H7 (cell line): Measurements from ENCODE around the gene NDUFS2. TPM values are rescaled to one million over a fixed set of nuclear protein-coding genes. Genes with fewer than 3 reads are reported as not detected.
"Not testable (repeated sequence)": the region's sequence is repeated elsewhere in the genome, so short reads cannot be mapped to it uniquely, and the experiment has no call there.

Experiments used
- DNase-seq: peaks from one replicate; pipeline ENCODE4 v3.0.0; 2012
- H3K27me3 ChIP-seq: 2 replicates; pipeline ENCODE4 v1.6.0; 2011; ENCODE audit warnings: mild to moderate bottlenecking, low read length; ENCODE audit not compliant: control insufficient read depth, insufficient read depth
- H3K36me3 ChIP-seq: replicated peaks from 2 replicates; pipeline ENCODE4 v1.5.1; 2011; ENCODE audit warnings: low read length; ENCODE audit not compliant: control insufficient read depth, insufficient read depth
- H3K4me3 ChIP-seq: 2 replicates; pipeline ENCODE4 v1.5.1; 2011; ENCODE audit warnings: low read depth, mild to moderate bottlenecking, control low read depth, low read length, moderate library complexity; ENCODE audit not compliant: insufficient read depth
- total RNA-seq: library from RNA; depleted of rRNA; stranded (reverse); fragments of >200 nt; shearing (Covaris generic); gene quantifications from 2 replicates; pipeline ENCODE4 v1.2.3, GENCODE V29; 2014; rRNA removed

NDUFS2 gene
- total RNA-seq, 1 experiment from 2014 or later, result 278 TPM

GRCh38 chr1:161255955-161256520 lies 53.9 kb downstream of the NDUFS2 start:
- not testable (repeated sequence) for DNase-seq, H3K36me3 ChIP-seq, H3K4me3 ChIP-seq
- H3K27me3 ChIP-seq, result peaks cover 34% of the 10 kb centered on the region

GRCh38 chr1:161257109-161257508 lies 54.9 kb downstream of the NDUFS2 start:
- DNase-seq, H3K4me3 ChIP-seq, H3K36me3 ChIP-seq: not testable (repeated sequence)
- H3K27me3 ChIP-seq, result peaks cover 42% of the 10 kb centered on the region

- peak; percentile 95 for DNase-seq
- H3K27me3 ChIP-seq, result peaks cover 42% of the 10 kb centered on the region
- H3K36me3 ChIP-seq, result no peaks in the 10 kb centered on the region
- H3K4me3 ChIP-seq, result peak within 1 kb of the TSS; percentile 75
Observed at GRCh38 chr1:161258439-161259344, 56.5 kb downstream of the NDUFS2 start, which contains the start of gene PCP4L1. PCP4L1 (plus strand) TSS chr1:161258745; CDS start chr1:161258975, 230 bp downstream.

- no peak for DNase-seq
- H3K4me3 ChIP-seq, result peak overlapping the region; percentile 75; the same call in 1 of the 2 replicates
Observed at GRCh38 chr1:161259345-161259702, 57.2 kb downstream of the NDUFS2 start.

GRCh38 chr1:161259765-161260164 lies 57.6 kb downstream of the NDUFS2 start:
- peaks cover 42% of the 10 kb centered on the region for H3K27me3 ChIP-seq
- no peak for DNase-seq
- no peak overlapping the region for H3K4me3 ChIP-seq
- H3K36me3 ChIP-seq, result no peaks in the 10 kb centered on the region

More at GRCh38 chr1:161259345-161259702, 57.2 kb downstream of the NDUFS2 start:
- Histone ChIP-seq H3K27me3 (peaks cover 42% of the 10 kb centered on the region), H3K36me3 (no peaks in the 10 kb centered on the region)

- no peak for DNase-seq
- peaks cover 42% of the 10 kb centered on the region for H3K27me3 ChIP-seq
- no peaks in the 10 kb centered on the region for H3K36me3 ChIP-seq
- no peak overlapping the region for H3K4me3 ChIP-seq
Observed at GRCh38 chr1:161260376-161261260, 58.5 kb downstream of the NDUFS2 start.

- DNase-seq, result no peak
- Histone ChIP-seq H3K4me3 (no peak overlapping the region), H3K36me3 (no peaks in the 10 kb centered on the region), H3K27me3 (peaks cover 42% of the 10 kb centered on the region)
Observed at GRCh38 chr1:161261261-161262235, 59.4 kb downstream of the NDUFS2 start.

Other genes with a start within 250 kb of the NDUFS2 start
- gene ITLN2, start 247.6 kb upstream of the NDUFS2 start, total RNA-seq, result 2.7 and 5.2 TPM in 2 replicates
- 211 and 255 TPM in 2 replicates for gene F11R, start 181.2 kb upstream of the NDUFS2 start, total RNA-seq
- gene TSTD1, start 163.4 kb upstream of the NDUFS2 start, total RNA-seq, result 91.3 and 114 TPM in 2 replicates
- 169 and 176 TPM in 2 replicates for gene USF1, start 156.4 kb upstream of the NDUFS2 start, total RNA-seq
- 0.11 TPM in 1 of 2 replicates, not detected in the other for gene ARHGAP30, start 132.5 kb upstream of the NDUFS2 start, total RNA-seq
- gene NECTIN4, start 112.8 kb upstream of the NDUFS2 start, total RNA-seq, result not detected in 2 replicates
- 21.9 and 23.2 TPM in 2 replicates for gene KLHDC9, start 104.0 kb upstream of the NDUFS2 start, total RNA-seq
- gene PFDN2, start 84.3 kb upstream of the NDUFS2 start, total RNA-seq, result 46.8 and 60.6 TPM in 2 replicates
- 75.9 and 81.5 TPM in 2 replicates for gene NIT1, start 84.3 kb upstream of the NDUFS2 start, total RNA-seq
- 52.8 and 63.6 TPM in 2 replicates for gene DEDD, start 69.7 kb upstream of the NDUFS2 start, total RNA-seq
- gene UFC1, start 48.4 kb upstream of the NDUFS2 start, total RNA-seq, result 81.9 and 86.1 TPM in 2 replicates
- gene USP21, start 42.9 kb upstream of the NDUFS2 start, total RNA-seq, result 10.7 and 12.0 TPM in 2 replicates
- 57.3 and 64.7 TPM in 2 replicates for gene PPOX, start 35.9 kb upstream of the NDUFS2 start, total RNA-seq
- gene B4GALT3, start 24.9 kb upstream of the NDUFS2 start, total RNA-seq, result 105 and 106 TPM in 2 replicates
- gene ADAMTS4, start 3.3 kb upstream of the NDUFS2 start, total RNA-seq, result 9.0 and 11.7 TPM in 2 replicates
- 0.35 TPM in 1 of 2 replicates, not detected in the other for gene FCER1G, start 12.9 kb downstream of the NDUFS2 start, total RNA-seq
- gene APOA2, start 21.3 kb downstream of the NDUFS2 start, total RNA-seq, result 7.2 TPM in 1 of 2 replicates, not detected in the other
- gene TOMM40L, start 23.7 kb downstream of the NDUFS2 start, total RNA-seq, result 32.7 and 38.1 TPM in 2 replicates
- not detected in 2 replicates for gene NR1I3, start 35.8 kb downstream of the NDUFS2 start, total RNA-seq
- 0.35 TPM in 1 of 2 replicates, not detected in the other for gene PCP4L1, start 56.4 kb downstream of the NDUFS2 start, total RNA-seq
- 3.5 and 5.6 TPM in 2 replicates for gene MPZ, start 107.6 kb downstream of the NDUFS2 start, total RNA-seq
- gene SDHC, start 112.0 kb downstream of the NDUFS2 start, total RNA-seq, result 37.3 and 44.3 TPM in 2 replicates
- not detected in 2 replicates for gene CFAP126, start 165.5 kb downstream of the NDUFS2 start, total RNA-seq